Fibroblast of lung (primary cell): ENCODE results near the gene ACP4. TPM values are rescaled to one million over a fixed set of nuclear protein-coding genes. Genes with fewer than 3 reads are reported as not detected.
"Not testable (repeated sequence)": the region's sequence is repeated elsewhere in the genome, so short reads cannot be mapped to it uniquely, and the experiment has no call there.

Experiments
- DNase-seq, 2 donors: peaks; one replicate each; pipeline versions ENCODE4 v3.0.0 to v3.0.0-alpha.2; 2010; ENCODE audit warnings: low read depth in 2 of 2
- H2AFZ ChIP-seq: 2 replicates; pipeline ENCODE4 v1.5.1; 2012; ENCODE audit warnings: low read length, control low read depth, inconsistent platforms
- H3K27ac ChIP-seq: 2 replicates; pipeline ENCODE4 v1.5.1; 2011; ENCODE audit warnings: low read length, control low read depth; ENCODE audit not compliant: insufficient read depth
- H3K27me3 ChIP-seq: 2 replicates; pipeline ENCODE4 v1.5.1; 2011; ENCODE audit warnings: mild to moderate bottlenecking, low read length; ENCODE audit not compliant: control insufficient read depth, insufficient read depth
- H3K36me3 ChIP-seq: 2 replicates; pipeline ENCODE4 v1.5.1; 2011; ENCODE audit warnings: low read length; ENCODE audit not compliant: control insufficient read depth, insufficient read depth
- H3K4me1 ChIP-seq: 2 replicates; pipeline ENCODE4 v1.5.1; 2011; ENCODE audit warnings: low read length; ENCODE audit not compliant: control insufficient read depth, insufficient read depth; ENCODE audit errors: extremely low read depth
- H3K4me2 ChIP-seq: 2 replicates; pipeline ENCODE4 v1.5.1; 2011; ENCODE audit warnings: low read length, control low read depth; ENCODE audit not compliant: insufficient read depth; ENCODE audit errors: extremely low read depth
- H3K4me3 ChIP-seq, 4 experiments: fragments of 200-600 bp in 1 of 4; sonication (generic) in 1 of 4; replicated peaks in 1 of 4; 2 replicates each; pipeline ENCODE4 v1.5.1; 2011 to 2016; ENCODE audit warnings: low read length in 4 of 4, low read depth in 3 of 4, mild to moderate bottlenecking in 3 of 4, control low read depth in 2 of 4, inconsistent platforms in 1 of 4, mixed read lengths in 1 of 4; ENCODE audit not compliant: insufficient read depth in 1 of 4; ENCODE audit errors: control extremely low read depth in 1 of 4
- H3K79me2 ChIP-seq: 2 replicates; pipeline ENCODE4 v1.5.1; 2012; ENCODE audit warnings: mild to moderate bottlenecking, low read length, inconsistent platforms; ENCODE audit not compliant: control insufficient read depth, insufficient read depth
- H3K9ac ChIP-seq: 2 replicates; pipeline ENCODE4 v1.5.1; 2011; ENCODE audit warnings: mild to moderate bottlenecking, low read length, control low read depth; ENCODE audit not compliant: insufficient read depth
- H3K9me3 ChIP-seq: 2 replicates; pipeline ENCODE4 v1.5.1; 2012; ENCODE audit warnings: low read depth, low read length; ENCODE audit not compliant: control insufficient read depth, insufficient read depth
- H4K20me1 ChIP-seq: 2 replicates; pipeline ENCODE4 v1.5.1; 2011; ENCODE audit warnings: low read length; ENCODE audit not compliant: control insufficient read depth, insufficient read depth; ENCODE audit errors: extremely low read depth
- EZH2 ChIP-seq: IDR thresholded peaks from 2 replicates; pipeline ENCODE4 v1.5.1; 2012; ENCODE audit warnings: low read length, control low read depth, mild to moderate bottlenecking; ENCODE audit errors: missing control alignments
- polyA plus RNA-seq, 2 donors: library from polyadenylated mRNA; depleted of rRNA in 1 of 2; stranded (reverse) in 1 of 2; unstranded in 1 of 2; fragments of >200 nt; gene quantifications; 2 replicates each; pipeline ENCODE4 v1.2.1, GENCODE V29; 2011 to 2012; ENCODE audit warnings: missing spikeins in 1 of 2
- total RNA-seq: library from RNA; depleted of rRNA; stranded (reverse); fragments of >200 nt; gene quantifications from 2 replicates; pipeline ENCODE4 v1.2.1, GENCODE V29; 2014
- TF ChIP-seq, protein P1 (sequence below), 2 donors: IDR thresholded peaks in 1 of 2; conservative IDR thresholded peaks in 1 of 2; 1 replicate in 1 of 2; 2 replicates in 1 of 2; pipeline ENCODE4 v1.5.1; 2011 to 2012; ENCODE audit warnings: low read length in 2 of 2, control low read depth in 1 of 2, inconsistent platforms in 1 of 2, low read depth in 1 of 2, mild to moderate bottlenecking in 1 of 2

Gene ACP4
- total and polyA plus RNA-seq, 2 donors (not counting 1 experiment from before 2014, with no cell fraction given): not detected

DNA sequence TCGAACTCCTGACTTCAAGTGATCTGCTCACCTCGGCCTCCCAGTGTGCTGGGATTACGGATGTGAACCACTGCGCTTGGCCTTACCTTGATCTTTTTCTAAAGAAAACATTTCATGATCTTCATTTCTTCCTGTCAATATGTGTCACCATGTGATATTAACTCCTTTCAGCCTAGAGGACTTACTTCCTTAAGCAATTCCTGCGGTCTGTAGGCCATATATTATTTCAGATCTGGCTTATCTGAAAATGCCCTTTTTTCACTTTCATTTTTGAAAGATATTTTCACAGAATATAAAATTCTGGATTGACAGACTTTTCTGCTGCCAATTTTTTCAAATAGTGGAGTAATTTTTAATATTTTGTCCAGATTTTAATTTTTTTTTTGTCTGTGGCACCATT is 21.9 kb upstream of the ACP4 start:
- Histone ChIP-seq H3K4me2 (no peak overlapping the region), H3K9ac (no peak overlapping the region), H3K4me3 (no peak overlapping the region), H2AFZ (no peak overlapping the region), H3K9me3 (no peaks in the 10 kb centered on the region), H3K27ac (no peak overlapping the region), H3K27me3 (no peaks in the 10 kb centered on the region), H3K36me3 (no peaks in the 10 kb centered on the region), H3K79me2 (no peaks in the 10 kb centered on the region), H3K4me1 (no peaks in the 10 kb centered on the region), H4K20me1 (no peaks in the 10 kb centered on the region)
- no peak for DNase-seq
- no peak for TF ChIP-seq EZH2
- TF ChIP-seq, protein P1, sequence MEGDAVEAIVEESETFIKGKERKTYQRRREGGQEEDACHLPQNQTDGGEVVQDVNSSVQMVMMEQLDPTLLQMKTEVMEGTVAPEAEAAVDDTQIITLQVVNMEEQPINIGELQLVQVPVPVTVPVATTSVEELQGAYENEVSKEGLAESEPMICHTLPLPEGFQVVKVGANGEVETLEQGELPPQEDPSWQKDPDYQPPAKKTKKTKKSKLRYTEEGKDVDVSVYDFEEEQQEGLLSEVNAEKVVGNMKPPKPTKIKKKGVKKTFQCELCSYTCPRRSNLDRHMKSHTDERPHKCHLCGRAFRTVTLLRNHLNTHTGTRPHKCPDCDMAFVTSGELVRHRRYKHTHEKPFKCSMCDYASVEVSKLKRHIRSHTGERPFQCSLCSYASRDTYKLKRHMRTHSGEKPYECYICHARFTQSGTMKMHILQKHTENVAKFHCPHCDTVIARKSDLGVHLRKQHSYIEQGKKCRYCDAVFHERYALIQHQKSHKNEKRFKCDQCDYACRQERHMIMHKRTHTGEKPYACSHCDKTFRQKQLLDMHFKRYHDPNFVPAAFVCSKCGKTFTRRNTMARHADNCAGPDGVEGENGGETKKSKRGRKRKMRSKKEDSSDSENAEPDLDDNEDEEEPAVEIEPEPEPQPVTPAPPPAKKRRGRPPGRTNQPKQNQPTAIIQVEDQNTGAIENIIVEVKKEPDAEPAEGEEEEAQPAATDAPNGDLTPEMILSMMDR (conservative IDR thresholded peaks at IDR 0.05 in 1 of 2, IDR thresholded peaks at IDR 0.05 in 1 of 2; ENCODE audit: low read depth in 1 of 2, low read length in 2 of 2): no peak

DNA sequence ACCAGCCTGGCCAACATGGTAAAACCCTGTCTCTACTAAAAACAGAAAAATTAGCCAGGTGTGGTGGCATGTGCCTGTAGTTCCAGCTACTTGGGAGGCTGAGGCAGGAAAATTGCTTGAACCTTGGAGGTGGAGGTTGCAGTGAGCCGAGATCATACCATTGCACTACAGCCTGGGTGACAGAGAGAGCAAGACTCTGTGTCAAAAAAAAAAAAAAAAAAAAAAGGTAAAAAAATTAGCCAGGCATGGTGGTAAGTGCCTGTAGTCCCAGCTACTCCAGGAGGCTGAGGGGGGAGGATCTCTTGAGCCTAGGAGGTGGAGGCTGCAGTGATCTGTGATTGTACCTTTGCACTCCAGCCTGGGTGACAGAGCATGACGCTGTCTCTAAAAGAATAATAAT is 20.1 kb upstream of the ACP4 start, which contains the start of gene GPR32:
Gene GPR32 (plus strand): TSS at position 301 of the 400 bp plus-strand sequence. CDS start 137 bp downstream, outside the sequence.
- H3K27me3 ChIP-seq, H3K27ac ChIP-seq, H3K4me2 ChIP-seq, H4K20me1 ChIP-seq, H3K4me3 ChIP-seq, H3K4me1 ChIP-seq, H3K36me3 ChIP-seq, H2AFZ ChIP-seq, H3K79me2 ChIP-seq, H3K9me3 ChIP-seq, H3K9ac ChIP-seq, DNase-seq: not testable (repeated sequence)

DNA sequence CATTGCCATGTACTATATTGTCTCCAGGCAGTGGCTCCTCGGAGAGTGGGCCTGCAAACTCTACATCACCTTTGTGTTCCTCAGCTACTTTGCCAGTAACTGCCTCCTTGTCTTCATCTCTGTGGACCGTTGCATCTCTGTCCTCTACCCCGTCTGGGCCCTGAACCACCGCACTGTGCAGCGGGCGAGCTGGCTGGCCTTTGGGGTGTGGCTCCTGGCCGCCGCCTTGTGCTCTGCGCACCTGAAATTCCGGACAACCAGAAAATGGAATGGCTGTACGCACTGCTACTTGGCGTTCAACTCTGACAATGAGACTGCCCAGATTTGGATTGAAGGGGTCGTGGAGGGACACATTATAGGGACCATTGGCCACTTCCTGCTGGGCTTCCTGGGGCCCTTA is 19.3 kb upstream of the ACP4 start:
- Histone ChIP-seq H3K4me3 (no peak overlapping the region), H3K27ac (no peak overlapping the region), H3K27me3 (no peaks in the 10 kb centered on the region), H3K9ac (no peak overlapping the region), H3K4me1 (no peaks in the 10 kb centered on the region), H3K79me2 (no peaks in the 10 kb centered on the region), H3K36me3 (no peaks in the 10 kb centered on the region), H3K9me3 (no peaks in the 10 kb centered on the region), H3K4me2 (no peak overlapping the region), H2AFZ (no peak overlapping the region), H4K20me1 (no peaks in the 10 kb centered on the region)
- DNase-seq: no peak
- TF ChIP-seq, protein P1 (conservative IDR thresholded peaks at IDR 0.05 in 1 of 2, IDR thresholded peaks at IDR 0.05 in 1 of 2; ENCODE audit: low read depth in 1 of 2, low read length in 2 of 2): no peak
- TF ChIP-seq EZH2: no peak
